Measurements from ENCODE around the gene FANCF.
"Not testable (repeated sequence)": the region's sequence is repeated elsewhere in the genome, so short reads cannot be mapped to it uniquely, and the experiment has no call there.

FANCF gene, protein sequence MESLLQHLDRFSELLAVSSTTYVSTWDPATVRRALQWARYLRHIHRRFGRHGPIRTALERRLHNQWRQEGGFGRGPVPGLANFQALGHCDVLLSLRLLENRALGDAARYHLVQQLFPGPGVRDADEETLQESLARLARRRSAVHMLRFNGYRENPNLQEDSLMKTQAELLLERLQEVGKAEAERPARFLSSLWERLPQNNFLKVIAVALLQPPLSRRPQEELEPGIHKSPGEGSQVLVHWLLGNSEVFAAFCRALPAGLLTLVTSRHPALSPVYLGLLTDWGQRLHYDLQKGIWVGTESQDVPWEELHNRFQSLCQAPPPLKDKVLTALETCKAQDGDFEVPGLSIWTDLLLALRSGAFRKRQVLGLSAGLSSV

DNA sequence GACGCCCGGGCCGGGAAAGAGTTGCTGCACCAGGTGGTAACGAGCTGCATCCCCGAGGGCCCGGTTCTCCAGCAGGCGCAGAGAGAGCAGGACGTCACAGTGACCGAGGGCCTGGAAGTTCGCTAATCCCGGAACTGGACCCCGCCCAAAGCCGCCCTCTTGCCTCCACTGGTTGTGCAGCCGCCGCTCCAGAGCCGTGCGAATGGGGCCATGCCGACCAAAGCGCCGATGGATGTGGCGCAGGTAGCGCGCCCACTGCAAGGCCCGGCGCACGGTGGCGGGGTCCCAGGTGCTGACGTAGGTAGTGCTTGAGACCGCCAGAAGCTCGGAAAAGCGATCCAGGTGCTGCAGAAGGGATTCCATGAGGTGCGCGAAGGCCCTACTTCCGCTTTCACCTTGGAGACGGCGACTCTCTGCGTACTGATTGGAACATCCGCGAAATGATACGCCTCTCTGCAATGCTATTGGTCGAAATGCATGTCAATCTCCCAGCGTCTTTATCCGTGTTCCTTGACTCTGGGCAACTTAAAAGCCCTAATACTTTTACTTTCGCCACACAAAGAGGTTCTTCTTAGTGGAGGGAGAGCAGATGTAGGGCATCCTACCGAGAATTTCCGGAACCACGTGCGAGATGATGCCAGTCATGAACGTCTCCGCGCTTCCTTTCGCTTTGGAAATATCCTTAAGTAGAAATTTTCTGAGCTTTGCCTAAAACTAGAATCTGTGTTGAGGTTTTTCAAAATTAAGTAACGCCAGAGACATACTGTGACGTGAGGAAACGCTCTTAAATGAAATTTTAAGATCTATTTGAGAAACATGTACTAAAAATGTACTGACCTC lies at the start of gene FANCF:
Gene FANCF, minus strand, starts transcription at position 376 of the 840 bp plus-strand sequence. Its CDS starts 13 bp downstream, at position 363.
- peak; percentile 95 to 97 for DNase-seq

DNA sequence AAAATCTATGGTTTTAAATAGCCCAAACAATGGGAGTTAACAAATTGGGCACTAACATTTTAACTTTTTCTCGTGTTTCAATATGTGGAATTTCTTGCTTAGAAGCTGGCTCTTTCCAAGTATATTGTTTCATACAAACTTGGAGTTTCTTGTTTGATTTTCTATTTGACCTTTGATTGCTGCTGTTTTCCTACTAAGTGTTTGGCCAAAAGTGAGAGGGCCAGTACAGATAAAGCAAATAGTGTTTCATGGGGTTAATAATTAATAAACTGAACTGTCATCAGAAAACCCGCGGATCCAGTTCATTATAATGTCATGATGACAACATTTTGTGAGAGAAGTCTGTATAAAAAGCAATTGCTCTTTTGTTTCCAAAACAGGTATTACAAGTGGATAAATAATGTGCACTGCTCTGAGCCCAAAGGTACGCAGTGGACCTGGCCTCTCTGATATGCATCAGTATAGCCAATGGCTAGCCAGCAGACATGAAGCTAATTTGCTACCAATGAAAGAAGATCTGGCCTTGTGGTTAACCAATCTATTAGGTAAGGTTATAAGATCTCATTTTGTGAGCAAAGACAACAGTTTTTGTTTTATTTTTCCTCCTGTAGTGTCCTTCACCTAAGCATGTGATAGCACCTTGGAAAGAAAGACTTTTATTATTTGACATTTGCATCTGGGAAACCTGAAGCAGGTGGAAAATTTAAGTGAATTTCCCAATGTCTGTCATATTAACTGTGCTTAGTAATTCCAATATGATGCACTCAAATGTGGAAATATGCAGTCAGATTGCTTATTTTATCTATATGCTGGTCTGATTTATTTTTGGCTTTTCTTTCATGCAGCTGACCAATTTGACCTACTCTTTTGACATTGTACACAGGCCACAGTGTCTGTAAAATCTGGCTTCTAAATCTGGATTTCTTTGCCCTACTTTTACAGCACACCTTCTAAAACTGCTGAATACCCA lies 49.1 kb upstream of the FANCF start:
- DNase-seq: no peak

DNA sequence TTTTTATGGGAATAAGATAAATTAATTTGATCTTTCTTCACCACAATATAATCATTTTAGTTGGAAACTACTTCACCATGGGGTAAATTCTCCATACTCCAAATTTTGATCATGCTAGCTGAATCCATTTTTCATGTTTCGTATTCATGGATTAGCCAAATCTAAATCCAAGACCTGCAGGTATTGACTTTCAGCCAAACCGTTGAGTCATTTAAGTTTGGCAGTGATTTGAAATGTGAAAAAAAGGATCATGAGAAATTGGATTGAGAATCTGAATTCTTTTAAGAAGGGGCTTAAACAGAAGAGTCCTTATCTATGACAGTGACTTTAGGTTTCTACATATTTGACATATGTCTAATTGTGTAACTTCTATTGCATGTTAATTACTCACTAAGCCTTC lies 46.1 kb upstream of the FANCF start:
- no peak for DNase-seq

DNA sequence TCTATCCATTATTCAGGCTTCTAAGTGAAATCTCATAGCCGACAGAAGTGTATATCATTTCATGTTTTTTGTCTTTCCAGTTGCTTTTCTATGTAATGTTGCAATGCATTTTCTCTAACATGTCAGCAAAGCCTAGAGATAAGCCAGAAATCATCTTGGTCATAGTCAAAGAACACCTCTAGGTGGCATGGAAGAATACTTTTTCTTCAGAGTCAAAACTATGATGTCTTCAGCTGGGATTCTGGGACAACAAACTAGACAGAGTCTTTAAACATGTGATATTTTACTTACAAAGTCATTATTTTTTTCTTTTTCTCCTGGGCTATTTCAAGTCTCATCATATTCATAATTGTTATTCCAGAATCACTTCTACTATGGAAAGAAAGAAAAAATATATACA lies 45.2 kb upstream of the FANCF start:
- peak in 1 of 2 experiments; percentile 10 for DNase-seq

DNA sequence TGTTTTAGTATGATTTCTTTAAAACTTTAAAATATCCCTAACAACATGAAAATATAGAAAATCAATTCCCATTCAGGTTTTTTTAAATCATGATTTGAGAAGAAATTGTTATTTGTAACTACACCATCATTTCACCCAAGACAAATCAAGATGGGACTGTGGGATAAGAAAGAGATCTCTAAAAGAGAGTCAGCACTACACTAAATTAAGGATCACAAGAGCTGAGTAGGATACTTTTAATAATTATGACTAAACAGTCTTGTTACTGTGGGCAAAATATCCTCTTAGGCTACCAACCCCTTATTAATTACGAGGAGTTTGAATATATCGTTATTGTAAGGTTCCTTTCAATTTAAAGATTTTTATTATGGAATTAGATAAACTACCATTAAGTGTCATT lies 43.7 kb upstream of the FANCF start:
- DNase-seq: no peak

DNA sequence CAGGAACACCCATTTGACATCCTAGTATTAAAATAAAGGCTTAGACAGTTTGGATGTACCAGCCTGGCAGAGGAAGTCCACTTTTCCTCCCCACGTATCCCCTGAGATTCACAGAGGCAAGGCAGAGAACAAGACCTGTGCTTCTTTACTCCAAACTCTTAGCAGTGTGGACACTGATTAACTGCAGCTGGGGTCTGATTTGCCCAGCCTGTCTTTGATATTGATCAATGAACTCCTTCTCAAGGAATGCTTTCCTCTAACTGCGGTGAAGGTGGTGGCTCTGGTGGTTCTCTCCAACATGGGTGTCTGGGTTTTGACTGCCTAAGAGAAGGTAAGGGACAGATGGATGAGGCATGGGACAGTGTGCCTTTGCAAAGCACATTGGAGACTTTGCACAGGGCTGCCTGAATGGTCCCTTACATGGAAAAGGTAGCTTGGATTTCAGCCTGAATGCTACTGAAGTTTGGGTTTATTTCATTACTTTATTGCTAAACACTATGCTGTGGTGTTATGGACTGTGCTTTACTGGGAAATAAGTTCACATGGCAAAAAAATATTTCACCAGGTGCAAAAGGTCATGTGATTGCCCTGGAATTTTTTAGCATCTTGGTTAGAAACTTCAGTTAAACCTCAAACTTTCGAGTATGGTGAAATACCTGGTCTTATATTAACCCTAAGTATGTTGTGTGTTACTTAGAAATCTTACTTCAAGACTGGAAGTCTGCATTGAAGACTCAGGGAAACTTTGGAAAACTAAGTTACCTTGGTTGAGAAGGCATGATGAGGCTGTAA lies 42.6 kb upstream of the FANCF start:
- no peak for DNase-seq

DNA sequence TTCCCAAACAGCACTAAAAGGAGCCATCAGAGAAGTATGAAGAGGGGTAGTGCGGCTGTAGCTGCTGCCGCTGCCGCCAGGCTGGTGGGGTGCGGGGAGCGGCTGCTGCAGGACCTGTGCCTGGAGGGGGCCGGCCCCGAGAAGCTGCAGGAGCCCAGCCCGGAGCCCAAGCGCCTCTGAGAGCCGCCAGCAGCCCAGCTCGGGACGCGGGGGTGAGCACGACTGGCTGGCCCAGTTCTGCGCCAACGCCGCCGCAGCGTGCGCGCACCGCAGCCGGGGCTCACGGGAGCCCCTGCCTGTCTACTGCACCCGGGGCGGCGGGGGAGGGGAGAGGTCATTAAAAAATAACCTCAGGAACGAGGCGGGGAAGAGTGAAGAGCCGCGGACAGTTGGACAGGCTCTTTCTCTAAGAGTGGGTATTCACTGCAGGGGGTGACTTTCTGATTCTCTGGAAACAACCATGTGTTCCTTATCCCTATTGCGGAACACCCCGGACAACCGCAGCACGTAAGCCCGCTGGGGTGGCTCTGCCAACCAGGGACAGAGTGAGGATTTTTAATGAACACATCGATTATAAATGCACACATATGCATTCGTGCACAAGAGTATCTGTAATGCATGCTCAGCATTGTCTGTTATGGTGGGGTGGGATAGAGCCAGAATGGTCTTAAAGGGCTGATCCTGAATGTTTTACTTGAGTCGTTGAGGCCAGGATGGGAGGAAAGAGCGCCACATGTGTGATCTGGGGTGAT lies 41.2 kb upstream of the FANCF start:
- DNase-seq: no peak

DNA sequence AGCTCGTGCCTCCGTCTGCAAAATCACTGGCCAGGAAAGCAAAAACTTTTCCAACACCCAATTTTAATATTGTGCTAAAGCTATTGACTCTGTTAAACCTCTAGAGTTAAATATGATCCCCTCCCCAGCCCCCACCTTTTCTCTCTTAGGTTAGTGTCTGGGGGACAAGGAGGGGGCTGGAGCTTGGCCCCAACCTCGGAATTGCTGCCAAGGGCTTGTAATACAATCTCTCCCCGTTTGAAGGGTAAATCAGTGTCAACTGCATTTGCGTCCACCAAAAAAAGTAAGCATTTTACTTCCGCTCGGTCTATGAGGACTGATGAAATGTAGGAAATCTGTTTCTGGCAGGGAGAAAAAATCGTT lies 40.7 kb upstream of the FANCF start, which contains the start of gene GAS2:
Gene GAS2, plus strand, starts transcription at position 287 of the 363 bp plus-strand sequence. CDS start 8,259 bp downstream, outside the sequence.
- no peak for DNase-seq

DNA sequence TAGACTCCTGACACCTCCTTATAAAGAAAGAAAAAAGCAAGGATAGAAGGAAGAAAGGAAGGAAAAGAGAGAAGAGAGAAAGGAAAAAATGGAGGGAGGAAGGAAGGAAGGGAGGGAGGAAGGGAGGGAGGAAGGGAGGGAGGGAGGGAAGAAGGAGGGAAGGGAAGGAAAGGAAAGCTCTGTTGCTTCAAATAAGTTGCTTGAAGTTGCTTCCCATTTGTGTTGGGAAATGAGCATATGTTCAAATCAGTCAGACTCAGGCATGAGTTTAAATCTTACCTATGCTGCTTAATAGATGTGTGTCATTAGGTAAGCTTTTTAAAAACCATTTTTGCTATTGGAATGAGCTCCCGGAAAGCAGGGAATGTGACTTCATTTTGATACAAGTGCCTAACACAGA lies 34.2 kb upstream of the FANCF start:
- no peak for DNase-seq

DNA sequence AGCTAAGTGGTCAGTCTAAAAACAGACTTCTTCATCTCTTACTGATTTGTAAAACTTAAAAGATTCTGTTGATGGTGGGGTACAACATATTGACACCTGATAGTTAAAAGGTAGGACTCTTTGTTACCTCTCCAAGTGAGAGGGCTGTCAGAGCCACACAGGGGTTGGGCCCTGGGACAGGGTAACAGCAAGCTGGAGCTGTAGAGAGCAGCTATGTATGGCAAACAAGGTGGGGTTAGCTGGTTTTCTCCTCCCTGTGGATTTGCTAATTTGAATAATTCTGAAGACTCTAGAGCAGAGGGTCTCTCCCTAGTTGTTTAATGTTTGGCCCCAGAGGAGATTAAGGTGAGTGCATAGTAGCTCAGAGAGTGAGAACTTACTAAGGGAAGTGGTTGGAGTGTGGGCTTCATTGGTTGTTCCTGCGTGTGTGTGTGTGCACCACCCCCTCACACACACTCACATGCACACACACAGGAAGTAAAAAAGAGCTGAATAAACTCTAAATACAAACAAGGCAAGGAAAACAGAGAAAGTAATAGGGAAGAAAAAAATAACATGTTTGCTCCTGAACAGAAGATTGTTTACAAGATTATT lies 31.6 kb upstream of the FANCF start:
- no peak for DNase-seq

DNA sequence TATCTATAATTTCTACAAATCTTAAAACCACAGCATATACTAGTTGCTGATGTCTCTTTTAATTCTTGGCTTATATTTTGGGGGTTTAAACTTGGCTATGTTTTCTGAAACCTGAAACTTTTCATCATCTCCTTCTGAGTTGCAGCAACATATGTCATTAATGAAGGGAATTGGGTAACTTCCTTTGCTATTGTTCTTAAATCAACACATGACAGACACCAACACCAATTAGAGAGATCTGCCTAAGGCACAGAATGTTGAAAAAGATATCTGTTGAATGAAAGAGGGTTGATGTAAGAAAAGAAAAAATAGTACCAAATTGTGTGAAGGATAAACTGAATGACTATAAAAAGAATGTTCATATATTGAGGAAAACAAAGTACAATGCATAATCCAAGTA lies 30.5 kb upstream of the FANCF start:
- no peak for DNase-seq

DNA sequence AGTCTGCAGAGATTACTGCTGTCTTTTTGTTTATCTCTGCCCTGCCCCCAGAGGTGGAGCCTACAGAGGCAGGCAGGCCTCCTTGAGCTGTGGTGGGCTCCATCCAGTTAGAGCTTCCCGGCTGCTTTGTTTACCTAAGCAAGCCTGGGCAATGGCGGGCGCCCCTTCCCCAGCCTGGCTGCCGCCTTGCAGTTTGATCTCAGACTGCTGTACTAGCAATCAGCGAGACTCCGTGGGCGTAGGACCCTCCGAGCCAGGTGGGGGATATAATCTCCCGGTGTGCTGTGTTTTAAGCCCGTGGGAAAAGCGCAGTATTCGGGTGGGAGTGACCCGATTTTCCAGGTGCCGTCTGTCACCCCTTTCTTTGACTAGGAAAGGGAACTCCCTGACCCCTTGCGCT lies 26.7 kb upstream of the FANCF start:
- DNase-seq: not testable (repeated sequence)

DNA sequence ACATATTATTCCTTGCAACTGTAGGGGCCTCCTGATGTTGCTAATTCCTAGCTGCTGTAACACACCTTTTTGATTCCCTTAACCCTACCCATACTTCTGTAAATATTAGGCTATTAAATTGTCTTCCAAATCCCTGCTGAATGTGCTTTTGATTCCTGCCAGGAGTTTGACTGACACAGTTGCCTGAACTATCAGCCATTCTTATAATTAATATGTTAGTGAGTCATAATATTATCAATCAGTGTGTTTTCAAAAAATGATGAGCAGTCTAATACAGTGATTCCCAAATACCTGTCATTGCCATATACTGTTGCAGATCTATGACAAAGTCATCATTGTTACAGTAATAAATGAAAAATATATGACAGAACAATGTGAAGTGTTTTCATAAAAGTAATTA lies 15.9 kb upstream of the FANCF start:
- DNase-seq: no peak

DNA sequence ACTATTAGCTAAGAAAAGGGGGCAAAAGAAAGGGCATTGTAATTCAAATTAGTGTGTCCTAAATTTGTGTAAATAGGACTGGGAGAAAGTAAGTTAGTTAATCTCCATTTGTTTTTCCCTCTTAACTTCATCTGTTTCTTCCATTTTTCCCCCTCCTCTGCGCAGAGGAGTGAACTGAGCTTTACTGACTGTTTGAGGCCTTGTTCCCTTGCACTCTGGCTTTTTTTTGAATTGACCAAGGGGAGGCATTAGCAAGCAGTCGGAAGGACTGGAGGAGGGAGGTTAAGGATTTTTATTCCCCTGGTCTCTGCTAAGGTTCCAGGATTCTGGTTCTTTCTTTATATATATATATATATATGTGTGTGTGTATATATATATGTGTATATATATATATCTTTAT lies 15.2 kb upstream of the FANCF start:
- DNase-seq: no peak

DNA sequence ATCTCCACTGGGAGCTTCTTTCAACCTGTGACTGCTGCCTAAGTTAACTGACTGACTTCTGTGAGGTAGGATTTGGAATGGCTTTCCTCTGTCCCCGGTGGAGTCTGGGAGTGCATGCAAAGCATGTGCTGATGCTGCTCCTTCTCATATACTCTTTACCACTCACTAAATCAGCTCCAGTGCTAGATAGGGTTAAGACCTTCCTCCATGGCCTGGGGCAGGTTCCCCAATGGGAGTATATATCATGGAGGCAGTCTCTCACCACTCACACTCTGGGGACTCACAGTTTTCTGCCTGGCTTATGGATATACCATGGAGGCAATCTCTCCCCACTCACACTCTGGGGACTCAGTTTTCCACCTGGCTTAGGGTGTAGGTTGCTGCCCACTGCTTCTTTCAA lies 10.1 kb upstream of the FANCF start:
- no peak for DNase-seq

DNA sequence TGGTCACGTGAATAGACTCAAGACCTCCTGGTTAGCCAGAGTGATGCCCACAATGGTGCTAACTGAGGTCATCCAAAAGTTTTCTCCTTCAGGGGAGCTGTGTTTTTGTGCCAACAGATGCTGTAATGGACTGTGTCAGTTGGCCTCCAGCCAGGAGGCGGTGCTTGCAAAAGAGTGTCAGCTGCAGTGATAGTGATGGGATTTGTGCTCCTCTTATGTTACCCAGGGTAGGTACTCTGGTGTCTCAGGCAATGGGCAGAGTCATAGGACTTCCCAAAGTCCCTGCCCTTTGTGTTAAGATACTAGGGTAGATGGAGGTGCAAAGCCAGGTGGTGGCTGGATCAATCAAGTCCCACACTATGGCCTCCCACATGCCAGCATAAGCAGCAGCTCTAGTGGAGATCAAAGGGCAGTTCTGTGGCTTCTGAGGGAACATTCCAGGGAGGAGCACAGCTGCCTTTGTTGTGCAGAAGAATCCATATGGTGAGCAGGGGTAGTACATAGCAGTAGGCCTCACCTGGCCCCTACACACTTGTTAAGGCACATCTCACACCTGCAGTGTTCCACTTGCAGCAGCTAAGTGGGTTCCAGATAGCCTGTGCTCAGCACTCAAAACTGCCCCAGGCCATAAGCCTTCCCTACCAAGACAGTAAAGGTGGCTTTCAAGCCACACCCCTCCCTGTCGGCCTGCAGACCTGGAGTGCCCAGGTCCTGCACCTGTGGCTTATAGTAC lies 9.4 kb upstream of the FANCF start:
- no peak for DNase-seq

DNA sequence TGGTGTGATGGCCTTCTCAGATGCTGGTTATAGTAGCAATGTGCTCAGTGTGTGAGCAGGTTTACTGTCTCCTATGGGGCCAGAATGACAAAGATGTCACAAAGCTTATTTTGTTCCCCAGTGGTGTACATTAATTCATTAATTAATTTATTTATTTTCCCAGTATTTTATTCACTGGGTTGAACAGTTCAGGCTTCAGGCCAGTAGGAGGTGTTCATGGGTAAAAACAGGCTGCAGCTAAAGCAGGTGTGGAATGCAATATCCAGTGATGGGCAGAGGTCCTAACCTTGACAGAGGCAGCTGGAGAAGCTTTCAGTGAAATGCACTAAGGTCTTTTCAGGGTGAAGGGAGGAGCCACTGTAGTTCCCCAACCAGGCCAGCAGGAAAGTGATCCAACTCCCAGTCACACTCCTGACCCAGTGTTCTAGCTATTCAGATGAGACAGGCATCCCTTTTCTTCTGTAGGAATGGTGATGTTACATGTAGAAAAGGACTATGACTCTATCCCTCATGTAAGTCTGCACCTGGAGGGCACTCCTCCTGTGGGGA lies 7.8 kb upstream of the FANCF start:
- DNase-seq: peak in 1 of 2 experiments; percentile 3

DNA sequence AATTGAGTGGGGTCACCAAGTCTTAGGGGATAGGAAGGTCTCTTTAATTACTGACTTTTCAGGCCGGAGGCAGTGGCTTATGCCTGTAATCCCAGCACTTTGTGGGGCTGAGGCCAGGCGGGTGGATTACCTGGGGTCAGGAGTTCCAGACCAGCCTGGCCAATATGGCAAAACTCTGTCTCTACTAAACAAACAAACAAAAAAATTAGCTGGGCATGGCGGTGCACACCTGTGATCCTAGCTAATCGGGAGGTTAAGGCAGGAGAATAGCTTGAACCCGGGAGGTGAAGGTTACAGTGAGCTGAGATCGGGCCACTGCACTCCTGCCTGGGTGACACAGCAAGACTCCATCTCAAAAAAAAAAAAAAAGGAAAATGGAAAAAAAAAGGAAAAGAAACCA lies 1.8 kb upstream of the FANCF start:
- no peak for DNase-seq

DNA sequence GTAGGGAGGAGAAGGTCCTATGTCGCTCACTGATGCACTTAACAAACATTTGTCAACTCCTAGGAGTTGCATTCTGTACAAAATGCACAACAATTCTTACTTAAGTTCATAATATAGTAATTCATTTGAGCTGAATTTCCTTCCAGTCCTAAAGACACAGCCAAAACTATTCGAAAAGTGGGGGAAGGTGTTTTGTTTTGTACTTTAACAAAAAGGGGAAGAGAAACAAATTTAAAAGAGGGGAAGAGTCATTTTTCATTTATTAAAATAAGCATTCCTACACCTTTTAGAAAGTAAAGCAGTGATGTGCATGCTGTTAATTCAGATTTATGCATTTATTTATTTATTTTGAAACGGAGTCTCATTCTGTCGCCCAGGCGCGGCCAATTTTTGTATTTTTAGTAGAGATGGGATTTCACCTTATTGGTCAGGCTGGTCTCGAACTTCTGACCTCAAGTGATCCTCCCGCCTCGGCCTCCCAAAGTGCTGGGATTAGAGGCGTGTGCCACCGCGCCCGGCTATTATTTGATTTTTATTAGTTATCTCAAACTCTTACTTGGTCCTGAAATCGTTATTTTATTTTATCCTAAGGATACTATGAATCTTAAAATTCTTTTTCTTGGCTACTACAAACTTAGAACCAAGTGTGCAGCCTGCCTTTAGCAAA lies 1.1 kb upstream of the FANCF start:
- DNase-seq: peak in 1 of 2 experiments; percentile 18

Measured in Kasumi-1 (cell line).